ENCODE measurements around the gene DBNL. TPM values are rescaled to one million over a fixed set of nuclear protein-coding genes. Genes with fewer than 3 reads are reported as not detected.

Gene DBNL
- total RNA-seq, 2 experiments from 2014 or later = 88.5 to 90.6 TPM

- Mint-ChIP-seq H3K27ac (peak overlapping the region; percentile 69), H3K9me3 (no peaks in the 10 kb centered on the region), H3K4me3 (peak overlapping the region; percentile 87), H3K27me3 (peaks cover 5% of the 10 kb centered on the region), H3K36me3 (ENCODE audit: low read depth) (peaks cover 5% of the 10 kb centered on the region), H3K4me1 (ENCODE audit: low read depth) (peaks cover 16% of the 10 kb centered on the region)
- peak; percentile 47 for ATAC-seq (ENCODE audit: poor library complexity)
- H3K27ac ChIP-seq (ENCODE audit: low read depth in 1 of 2, low read length in 2 of 2) = peak overlapping the region in 1 of 2 donors; percentile 50
- intact Hi-C loops (cut with DNase I, micrococcal nuclease) = no loop called here
- H3K36me3 ChIP-seq (ENCODE audit: insufficient read depth, low read length) = no peaks in the 10 kb centered on the region
- peaks cover 0 to 6% of the 10 kb centered on the region in 2 experiments for H3K27me3 ChIP-seq (ENCODE audit: control insufficient read depth in 1 of 2, insufficient read depth in 2 of 2, low read length in 2 of 2)
- peaks cover 17% of the 10 kb centered on the region for H3K4me1 ChIP-seq (ENCODE audit: insufficient read depth, low read length)
- TF ChIP-seq CTCF (IDR thresholded peaks at IDR 0.05) = no peak
- peak overlapping the region; percentile 45 for H3K4me3 ChIP-seq (ENCODE audit: low read length)
- POLR2A ChIA-PET = interaction anchor here (0.9 to 1.2 kb wide), 4 partner anchors 11 to 60 kb away, joined by 3 to 4 read pairs (median 3); partner anchors contain the start of genes DBNL, PGAM2 and POLD2
- H3K9me3 ChIP-seq (ENCODE audit: control insufficient read depth in 1 of 2, insufficient read depth in 1 of 2, low read length in 2 of 2) = peaks cover 0 to 3% of the 10 kb centered on the region in 2 experiments
- DNase-seq = no peak
- CTCF ChIA-PET = interaction anchor here (1.5 kb wide), 1 partner anchor 24 kb away, joined by 3 read pairs; no protein-coding TSS in a partner anchor
Observed at GRCh38 chr7:44104860-44105771, 60.6 kb downstream of the DBNL start.

GRCh38 chr7:44105832-44106231 lies 61.3 kb downstream of the DBNL start:
- peaks cover 16% of the 10 kb centered on the region for H3K4me1 Mint-ChIP-seq (ENCODE audit: low read depth)
- peak overlapping the region; percentile 69 for H3K27ac Mint-ChIP-seq
- H3K9me3 Mint-ChIP-seq = no peaks in the 10 kb centered on the region
- Histone ChIP-seq H3K9me3 (ENCODE audit: control insufficient read depth in 1 of 2, insufficient read depth in 1 of 2, low read length in 2 of 2) (peaks cover 0 to 3% of the 10 kb centered on the region in 2 experiments), H3K36me3 (ENCODE audit: insufficient read depth, low read length) (no peaks in the 10 kb centered on the region), H3K27me3 (ENCODE audit: control insufficient read depth in 1 of 2, insufficient read depth in 2 of 2, low read length in 2 of 2) (peaks cover 0 to 6% of the 10 kb centered on the region in 2 experiments), H3K4me3 (ENCODE audit: low read length) (no peak overlapping the region), H3K4me1 (ENCODE audit: insufficient read depth, low read length) (peaks cover 17% of the 10 kb centered on the region), H3K27ac (ENCODE audit: low read depth in 1 of 2, low read length in 2 of 2) (no peak overlapping the region)
- peaks cover 5% of the 10 kb centered on the region for H3K27me3 Mint-ChIP-seq
- no peak for TF ChIP-seq CTCF (IDR thresholded peaks at IDR 0.05)
- intact Hi-C loops (cut with DNase I, micrococcal nuclease) = no loop called here
- peaks cover 12% of the 10 kb centered on the region for H3K36me3 Mint-ChIP-seq (ENCODE audit: low read depth)
- ATAC-seq (ENCODE audit: poor library complexity) (no peak), DNase-seq (no peak)
- peak overlapping the region; percentile 87 for H3K4me3 Mint-ChIP-seq
- ChIA-PET POLR2A (interaction anchor here (1.0 kb wide), 1 partner anchor 40 kb away, joined by 3 read pairs; the partner anchor contains the start of gene PGAM2), CTCF (no interaction called here)

GRCh38 chr7:44106311-44107065 lies 62.0 kb downstream of the DBNL start:
- DNase-seq = no peak
- H3K27ac Mint-ChIP-seq = peak overlapping the region; percentile 69
- no peak overlapping the region for H3K27ac ChIP-seq (ENCODE audit: low read depth in 1 of 2, low read length in 2 of 2)
- no peak for ATAC-seq (ENCODE audit: poor library complexity)
- peaks cover 17% of the 10 kb centered on the region for H3K4me1 ChIP-seq (ENCODE audit: insufficient read depth, low read length)
- H3K9me3 Mint-ChIP-seq = no peaks in the 10 kb centered on the region
- H3K4me3 Mint-ChIP-seq = no peak overlapping the region
- no peak overlapping the region for H3K4me3 ChIP-seq (ENCODE audit: low read length)
- POLR2A ChIA-PET = interaction anchor here (1.0 kb wide), 1 partner anchor 41 kb away, joined by 3 read pairs; the partner anchor contains the start of gene PGAM2
- H3K27me3 ChIP-seq (ENCODE audit: control insufficient read depth in 1 of 2, insufficient read depth in 2 of 2, low read length in 2 of 2) = peaks cover 0 to 6% of the 10 kb centered on the region in 2 experiments
- H3K36me3 ChIP-seq (ENCODE audit: insufficient read depth, low read length) = no peaks in the 10 kb centered on the region
- H3K4me1 Mint-ChIP-seq (ENCODE audit: low read depth) = peaks cover 16% of the 10 kb centered on the region
- TF ChIP-seq CTCF (IDR thresholded peaks at IDR 0.05) = no peak
- H3K9me3 ChIP-seq (ENCODE audit: control insufficient read depth in 1 of 2, insufficient read depth in 1 of 2, low read length in 2 of 2) = peaks cover 0 to 3% of the 10 kb centered on the region in 2 experiments
- peaks cover 5% of the 10 kb centered on the region for H3K27me3 Mint-ChIP-seq
- CTCF ChIA-PET = no interaction called here
- intact Hi-C loops (cut with DNase I, micrococcal nuclease) = no loop called here
- peaks cover 18% of the 10 kb centered on the region for H3K36me3 Mint-ChIP-seq (ENCODE audit: low read depth)
